HG02884 (cell line): Measurements from ENCODE around the gene ZNF469.

ENCODE experiments used
- ATAC-seq: cut with Tn5 transposase; IDR thresholded peaks from one replicate; pipeline ENCODE4 v1.9.1; 2021; ENCODE audit warnings: mild to moderate bottlenecking, moderate library complexity; ENCODE audit not compliant: unreplicated experiment

Gene ZNF469

GRCh38 chr16:88421871-88422433 is 39.2 kb downstream of the ZNF469 start:
- no peak for ATAC-seq

DNA sequence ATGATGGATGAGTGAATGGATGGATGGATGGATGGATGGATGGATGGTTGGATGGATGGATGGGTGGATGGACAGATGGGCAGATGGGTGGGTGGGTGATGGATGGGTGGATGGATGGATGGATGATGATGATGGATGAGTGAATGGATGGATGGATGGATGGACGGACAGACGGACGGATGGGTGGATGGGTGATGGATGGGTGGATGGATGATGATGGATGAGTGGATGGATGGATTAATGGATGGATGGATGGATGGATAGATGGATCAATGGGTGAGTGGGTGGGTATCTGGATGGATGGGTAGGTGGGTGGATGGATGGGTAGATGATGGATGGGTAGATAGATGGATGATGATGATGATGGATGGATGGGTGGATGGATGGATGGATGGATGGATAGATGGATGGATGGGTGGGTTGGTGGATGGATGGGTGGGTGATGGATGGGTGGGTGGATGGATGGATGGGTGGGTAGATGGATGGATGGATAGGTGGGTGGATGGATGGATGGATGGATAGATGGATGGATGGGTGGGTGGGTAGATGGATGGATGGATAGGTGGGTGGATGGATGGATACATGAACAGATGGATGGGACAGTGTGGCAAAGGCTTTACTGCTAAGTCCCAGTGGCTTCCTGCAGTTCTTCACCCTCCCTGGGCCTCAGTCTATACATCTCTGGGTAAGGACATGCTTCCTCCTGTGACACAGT is 40.1 kb downstream of the ZNF469 start:
- no peak for ATAC-seq

DNA sequence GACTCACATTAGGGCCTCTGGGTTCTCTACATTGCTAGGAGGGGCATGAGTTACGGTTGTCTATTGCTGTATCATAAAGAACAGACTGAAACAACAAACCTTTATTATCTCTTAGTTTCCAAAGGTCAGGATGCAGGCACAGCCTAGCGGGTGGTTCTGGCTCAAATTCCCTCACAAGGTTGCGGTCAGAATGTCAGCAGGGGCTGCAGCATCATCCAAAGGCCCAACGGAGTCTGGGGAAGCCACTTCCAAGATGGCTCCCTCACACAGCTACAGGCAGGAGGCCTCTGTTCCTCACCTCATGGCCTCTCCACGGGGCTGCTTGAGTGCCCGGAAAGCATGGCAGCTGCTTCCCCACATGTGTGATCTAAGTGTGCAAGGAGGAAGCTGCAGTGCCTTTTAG is 40.7 kb downstream of the ZNF469 start:
- no peak for ATAC-seq

DNA sequence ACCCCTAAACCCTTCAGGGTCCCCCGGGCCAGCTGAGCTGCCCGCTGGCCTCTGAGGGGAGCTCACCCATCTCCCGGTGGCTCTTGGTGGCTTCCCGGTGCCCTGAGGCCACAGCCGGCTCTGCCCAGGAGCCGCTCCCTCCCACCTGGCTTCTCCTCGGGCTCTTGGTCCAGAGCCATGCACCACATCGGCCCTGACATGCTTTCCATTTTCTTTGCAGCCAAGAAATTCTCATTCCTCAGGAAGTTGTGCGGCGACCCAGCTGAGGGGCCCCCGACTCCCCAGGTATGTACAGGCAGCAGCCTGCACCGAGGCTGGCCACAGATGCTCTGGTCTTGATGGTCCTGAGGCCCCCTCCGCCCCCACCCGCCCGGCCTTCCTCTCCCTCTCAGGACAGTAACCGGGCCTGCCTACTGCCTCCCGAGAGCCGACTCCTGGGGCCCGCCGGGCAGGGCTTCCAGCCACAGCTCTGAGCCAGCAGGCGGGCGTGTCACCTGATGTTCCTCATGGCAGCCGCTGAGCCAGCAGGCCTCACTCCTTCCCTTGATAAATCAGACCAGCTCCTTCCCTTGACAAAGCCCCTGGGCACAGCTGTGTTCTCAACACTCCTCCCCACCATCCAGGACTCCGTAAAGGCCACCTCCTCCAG is 42.0 kb downstream of the ZNF469 start:
- no peak for ATAC-seq

DNA sequence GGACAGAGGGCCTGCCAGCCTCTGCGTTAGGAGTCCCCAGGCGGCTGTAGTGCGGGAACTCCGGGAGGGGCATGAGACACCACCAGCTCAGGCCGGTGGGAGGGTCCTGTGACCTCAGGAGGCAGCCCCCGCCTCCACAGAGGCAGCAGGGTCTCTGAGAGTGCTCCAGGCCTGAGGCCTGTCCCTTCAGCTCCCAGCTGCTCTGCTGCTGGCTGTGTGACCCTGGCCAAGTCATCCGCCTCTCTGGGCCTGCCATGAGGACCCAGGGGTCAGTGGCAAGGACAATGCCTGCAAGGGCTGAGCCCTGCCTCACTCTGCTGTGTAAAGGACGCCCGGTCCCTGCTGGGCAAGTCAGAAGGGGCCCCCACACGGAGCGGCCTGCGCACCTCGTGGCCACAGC is 43.3 kb downstream of the ZNF469 start:
- no peak for ATAC-seq

- no peak for ATAC-seq
Measured at GRCh38 chr16:88427376-88427775, 44.6 kb downstream of the ZNF469 start.

GRCh38 chr16:88428156-88428555 is 45.4 kb downstream of the ZNF469 start:
- no peak for ATAC-seq

- no peak for ATAC-seq
Measured at GRCh38 chr16:88428616-88429386, 46.0 kb downstream of the ZNF469 start.

GRCh38 chr16:88429387-88430184 is 46.8 kb downstream of the ZNF469 start:
- ATAC-seq = no peak

DNA sequence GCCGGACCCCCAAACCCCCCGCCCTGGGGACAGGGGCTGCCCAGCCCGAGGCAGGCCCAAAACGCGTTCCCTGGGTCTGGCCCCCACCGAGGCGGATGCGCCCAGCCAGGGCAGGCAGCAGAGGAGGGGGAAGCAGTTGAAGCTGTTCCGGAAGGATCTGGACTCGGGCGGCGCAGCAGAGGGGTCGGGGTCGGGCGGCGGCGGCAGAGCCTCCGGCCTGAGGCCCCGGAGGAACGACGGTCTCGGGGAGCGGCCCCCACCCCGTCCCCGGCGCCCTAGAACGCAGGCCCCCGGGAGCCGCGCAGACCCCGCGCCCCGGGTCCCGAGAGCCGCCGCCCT is 47.4 kb downstream of the ZNF469 start:
- no peak for ATAC-seq

DNA sequence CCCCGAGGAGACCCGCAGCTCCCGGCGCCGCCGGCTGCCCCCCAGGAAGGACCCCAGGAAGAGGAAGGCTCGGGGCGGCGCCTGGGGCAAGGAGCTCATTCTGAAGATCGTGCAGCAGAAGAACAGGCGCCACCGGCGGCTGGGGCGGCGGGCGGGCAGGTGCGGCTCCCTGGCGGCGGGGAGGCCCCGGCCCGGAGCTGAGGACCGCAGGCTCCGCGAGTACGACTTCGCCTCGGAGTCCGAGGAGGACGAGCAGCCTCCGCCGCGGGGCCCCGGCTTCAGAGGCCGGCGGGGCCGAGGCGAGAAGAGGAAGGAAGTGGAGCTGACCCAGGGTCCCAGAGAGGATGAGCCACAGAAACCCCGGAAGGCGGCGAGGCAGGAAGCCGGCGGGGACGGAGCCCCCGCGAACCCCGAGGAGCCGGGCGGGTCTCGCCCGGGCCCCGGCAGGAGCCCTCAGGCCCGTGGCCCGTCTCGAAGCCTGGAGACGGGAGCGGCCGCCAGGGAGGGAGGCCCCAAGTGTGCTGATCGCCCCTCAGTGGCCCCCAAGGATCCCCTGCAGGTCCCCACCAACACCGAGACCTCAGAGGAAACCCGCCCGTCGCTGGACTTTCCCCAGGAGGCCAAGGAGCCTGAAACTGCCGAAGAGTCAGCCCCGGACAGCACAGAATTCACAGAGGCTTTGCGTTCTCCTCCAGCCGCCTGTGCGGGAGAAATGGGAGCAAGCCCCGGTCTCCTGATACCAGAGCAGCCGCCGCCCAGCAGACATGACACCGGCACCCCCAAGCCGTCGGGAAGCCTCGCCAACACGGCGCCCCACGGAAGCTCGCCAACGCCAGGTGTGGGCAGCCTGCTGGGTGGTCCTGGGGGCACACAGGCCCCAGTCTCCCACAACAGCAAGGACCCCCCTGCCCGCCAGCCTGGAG is 48.0 kb downstream of the ZNF469 start:
- no peak for ATAC-seq

GRCh38 chr16:88431651-88432050 is 48.9 kb downstream of the ZNF469 start:
- no peak for ATAC-seq

DNA sequence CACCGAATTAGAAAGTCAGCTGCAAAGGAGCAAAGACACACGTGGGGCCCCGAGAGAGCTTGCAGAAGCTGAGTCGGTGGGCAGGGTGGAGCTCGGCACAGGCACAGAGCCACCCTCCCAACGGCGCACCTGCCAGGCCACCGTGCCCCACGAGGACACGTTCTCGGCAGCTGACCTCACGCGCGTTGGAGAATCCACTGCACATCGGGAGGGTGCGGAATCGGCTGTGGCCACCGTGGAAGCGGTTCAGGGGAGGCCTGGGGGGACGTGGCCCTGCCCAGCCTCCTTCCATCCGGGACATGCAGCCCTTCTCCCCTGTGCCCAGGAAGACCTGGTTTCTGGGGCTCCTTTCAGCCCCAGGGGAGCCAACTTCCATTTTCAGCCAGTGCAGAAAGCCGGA is 49.4 kb downstream of the ZNF469 start:
- no peak for ATAC-seq
